AG04450 (cell line): ENCODE data around the gene TOR4A. TPM values are rescaled to one million over a fixed set of nuclear protein-coding genes. Genes with fewer than 3 reads are reported as not detected.

Source experiments
- CTCF ChIA-PET: fragments of 300-600, 350-600 bp; formaldehyde crosslinking; extraction: SDS; loops from one replicate; lab custom pipeline; 2022; ENCODE audit warnings: antibody characterized with exemption, inconsistent platforms; lab: Charles Lee
- POLR2A ChIA-PET: fragments of 350-600 bp; formaldehyde crosslinking; extraction: SDS; loops from one replicate; lab custom pipeline; 2021; ENCODE audit warnings: antibody characterized with exemption, inconsistent platforms; lab: Yijun Ruan, JAX
- DNase-seq: peaks from one replicate; pipeline ENCODE4 v3.0.0-alpha.2; 2011; ENCODE audit warnings: low read depth, low spot score
- H3K27ac ChIP-seq: one replicate; pipeline ENCODE4 v1.5.1; 2012; ENCODE audit warnings: low read depth, low read length, control low read depth
- H3K27me3 ChIP-seq: one replicate; pipeline ENCODE4 v1.6.0; 2012; ENCODE audit warnings: low read length; ENCODE audit not compliant: control insufficient read depth, insufficient read depth
- H3K4me3 ChIP-seq: 2 replicates; pipeline ENCODE4 v1.5.1; 2011; ENCODE audit warnings: mild to moderate bottlenecking, low read depth, low read length, control low read depth
- H3K9me3 ChIP-seq: 2 replicates; pipeline ENCODE4 v1.5.1; 2012; ENCODE audit warnings: low read length; ENCODE audit not compliant: control insufficient read depth, insufficient read depth
- polyA plus RNA-seq: library from polyadenylated mRNA; depleted of rRNA; stranded (reverse); fragments of >200 nt; gene quantifications from 2 replicates; pipeline ENCODE4 v1.2.3, GENCODE V29; 2011
- TF ChIP-seq, protein P1 (sequence below): IDR thresholded peaks from 2 replicates; pipeline ENCODE4 v1.5.1; 2011; ENCODE audit warnings: low read depth, low read length, control low read depth, inconsistent platforms

Gene TOR4A
- polyA plus RNA-seq, 1 experiment = 14.1 TPM

DNA sequence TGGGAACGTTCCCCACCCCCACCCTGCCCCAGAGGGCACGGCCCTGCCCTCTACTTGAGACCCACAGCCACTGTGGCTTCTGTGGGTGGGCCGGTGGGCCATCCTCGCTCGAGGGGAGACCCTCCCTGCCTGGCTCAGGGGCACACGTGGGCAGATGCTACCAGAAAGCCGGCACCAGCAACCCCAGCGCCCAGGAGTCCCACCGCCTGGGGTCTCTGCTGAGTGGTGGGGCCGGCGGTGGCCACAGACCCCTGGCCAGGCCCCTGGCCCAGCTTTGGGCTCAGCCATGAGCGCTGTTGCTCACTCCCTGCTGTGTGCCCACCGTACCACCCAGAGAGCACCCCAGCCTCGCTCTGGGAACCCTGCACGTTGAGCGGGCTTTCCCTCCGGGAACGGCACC, 41.1 kb downstream of the TOR4A start:
- Histone ChIP-seq H3K27ac (no peak overlapping the region), H3K27me3 (no peaks in the 10 kb centered on the region), H3K9me3 (peaks cover 9% of the 10 kb centered on the region; the same call in 1 of the 2 replicates), H3K4me3 (no peak overlapping the region)
- TF ChIP-seq, protein P1, sequence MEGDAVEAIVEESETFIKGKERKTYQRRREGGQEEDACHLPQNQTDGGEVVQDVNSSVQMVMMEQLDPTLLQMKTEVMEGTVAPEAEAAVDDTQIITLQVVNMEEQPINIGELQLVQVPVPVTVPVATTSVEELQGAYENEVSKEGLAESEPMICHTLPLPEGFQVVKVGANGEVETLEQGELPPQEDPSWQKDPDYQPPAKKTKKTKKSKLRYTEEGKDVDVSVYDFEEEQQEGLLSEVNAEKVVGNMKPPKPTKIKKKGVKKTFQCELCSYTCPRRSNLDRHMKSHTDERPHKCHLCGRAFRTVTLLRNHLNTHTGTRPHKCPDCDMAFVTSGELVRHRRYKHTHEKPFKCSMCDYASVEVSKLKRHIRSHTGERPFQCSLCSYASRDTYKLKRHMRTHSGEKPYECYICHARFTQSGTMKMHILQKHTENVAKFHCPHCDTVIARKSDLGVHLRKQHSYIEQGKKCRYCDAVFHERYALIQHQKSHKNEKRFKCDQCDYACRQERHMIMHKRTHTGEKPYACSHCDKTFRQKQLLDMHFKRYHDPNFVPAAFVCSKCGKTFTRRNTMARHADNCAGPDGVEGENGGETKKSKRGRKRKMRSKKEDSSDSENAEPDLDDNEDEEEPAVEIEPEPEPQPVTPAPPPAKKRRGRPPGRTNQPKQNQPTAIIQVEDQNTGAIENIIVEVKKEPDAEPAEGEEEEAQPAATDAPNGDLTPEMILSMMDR = no peak
- ChIA-PET POLR2A (no interaction called here), CTCF (no interaction called here)
- DNase-seq = no peak

DNA sequence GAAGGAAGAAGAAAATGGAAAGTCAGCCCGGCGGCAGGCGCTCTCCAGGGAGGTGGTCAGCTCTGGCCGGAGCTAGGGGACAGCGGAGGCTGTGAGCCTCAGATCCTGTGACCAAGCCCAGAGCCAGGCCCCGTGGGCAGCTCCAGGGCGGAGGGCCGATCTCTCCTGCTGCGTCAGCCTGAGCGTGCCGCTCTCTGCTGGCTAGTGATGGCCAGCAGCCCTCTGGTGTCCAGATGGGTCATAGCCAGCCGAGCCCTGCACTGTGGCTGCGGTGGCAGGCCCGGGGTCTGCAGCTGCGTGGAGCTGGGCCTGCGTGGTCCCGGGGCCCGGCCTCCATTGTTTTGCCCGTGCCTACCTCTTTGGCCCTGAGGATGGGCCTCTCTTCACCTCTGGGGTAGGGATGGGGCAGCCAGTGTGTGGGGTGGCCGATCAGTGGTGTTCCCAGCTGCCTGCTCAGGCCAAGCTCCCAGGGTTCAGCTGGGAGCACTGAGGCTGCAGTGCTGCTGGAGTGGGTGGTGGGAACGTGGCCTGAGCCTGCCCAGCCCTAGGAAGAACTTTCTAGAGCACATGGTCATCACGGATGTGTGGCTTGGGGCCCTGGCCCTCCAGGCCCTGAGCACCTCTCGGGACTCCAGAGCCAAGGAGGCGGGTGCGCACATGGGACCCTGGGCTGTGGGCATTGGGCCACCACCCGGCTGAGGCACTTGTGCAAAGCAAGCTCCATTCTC, 41.6 kb downstream of the TOR4A start:
- no peak overlapping the region for H3K4me3 ChIP-seq
- peaks cover 9% of the 10 kb centered on the region; the same call in 1 of the 2 replicates for H3K9me3 ChIP-seq
- no peak overlapping the region for H3K27ac ChIP-seq
- TF ChIP-seq, protein P1 = no peak
- H3K27me3 ChIP-seq = no peaks in the 10 kb centered on the region
- CTCF ChIA-PET = no interaction called here
- POLR2A ChIA-PET = no interaction called here
- DNase-seq = no peak

DNA sequence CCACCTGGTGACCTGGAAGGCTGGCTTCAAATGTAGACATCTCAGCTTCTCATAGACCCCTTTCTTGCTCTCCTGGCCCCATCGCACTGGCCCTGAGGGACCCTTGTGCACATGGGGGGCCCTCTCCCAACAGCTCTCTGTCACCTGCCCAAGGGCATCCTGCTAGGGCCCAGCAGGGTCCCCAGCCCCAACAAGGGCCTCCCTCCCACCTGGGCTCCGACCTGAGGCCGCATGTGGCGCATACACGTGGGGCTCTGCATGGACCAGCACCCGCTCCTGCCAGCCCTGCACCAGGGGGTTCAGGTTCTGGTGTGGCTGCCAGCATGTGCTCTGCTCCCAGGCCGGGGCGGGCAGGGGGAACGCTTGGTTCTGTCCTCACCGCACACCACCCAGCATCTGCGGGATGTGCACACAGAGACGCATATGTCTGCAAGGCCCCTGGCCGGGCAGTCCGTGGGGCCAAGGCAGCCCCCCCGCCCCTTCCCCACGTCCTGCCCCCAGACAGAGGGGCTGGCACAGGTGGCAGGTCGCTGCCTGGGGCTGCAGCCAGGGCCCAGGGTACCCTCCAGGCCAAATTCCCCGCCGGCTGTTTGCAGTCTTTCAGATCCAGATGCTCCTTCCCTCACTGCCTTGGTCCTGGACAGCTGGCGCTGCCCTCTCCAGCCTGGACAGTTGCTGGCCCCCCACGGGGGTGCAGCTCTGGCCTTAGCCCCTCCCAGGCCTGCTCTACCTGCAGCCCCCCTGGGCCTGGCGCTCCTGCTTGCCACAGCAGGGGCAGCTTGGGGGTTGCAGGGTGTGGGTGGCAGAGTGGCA, 42.4 kb downstream of the TOR4A start:
- Histone ChIP-seq H3K4me3 (no peak overlapping the region), H3K9me3 (peaks cover 9% of the 10 kb centered on the region; the same call in 1 of the 2 replicates), H3K27ac (no peak overlapping the region), H3K27me3 (no peaks in the 10 kb centered on the region)
- no peak for DNase-seq
- CTCF ChIA-PET = no interaction called here
- TF ChIP-seq, protein P1 = no peak
- POLR2A ChIA-PET = no interaction called here

- Histone ChIP-seq H3K9me3 (peaks cover 9% of the 10 kb centered on the region; the same call in 1 of the 2 replicates), H3K4me3 (no peak overlapping the region), H3K27ac (no peak overlapping the region), H3K27me3 (no peaks in the 10 kb centered on the region)
- DNase-seq = no peak
- ChIA-PET POLR2A (no interaction called here), CTCF (no interaction called here)
- TF ChIP-seq, protein P1 = no peak
Observed at GRCh38 chr9:137320555-137321384, 43.2 kb downstream of the TOR4A start.
